ENCODE measurements around the gene PCNX1. TPM values are rescaled to one million over a fixed set of nuclear protein-coding genes. Genes with fewer than 3 reads are reported as not detected.

Gene PCNX1
- total RNA-seq, 1 donor from 2014 or later: 56.4 TPM

DNA sequence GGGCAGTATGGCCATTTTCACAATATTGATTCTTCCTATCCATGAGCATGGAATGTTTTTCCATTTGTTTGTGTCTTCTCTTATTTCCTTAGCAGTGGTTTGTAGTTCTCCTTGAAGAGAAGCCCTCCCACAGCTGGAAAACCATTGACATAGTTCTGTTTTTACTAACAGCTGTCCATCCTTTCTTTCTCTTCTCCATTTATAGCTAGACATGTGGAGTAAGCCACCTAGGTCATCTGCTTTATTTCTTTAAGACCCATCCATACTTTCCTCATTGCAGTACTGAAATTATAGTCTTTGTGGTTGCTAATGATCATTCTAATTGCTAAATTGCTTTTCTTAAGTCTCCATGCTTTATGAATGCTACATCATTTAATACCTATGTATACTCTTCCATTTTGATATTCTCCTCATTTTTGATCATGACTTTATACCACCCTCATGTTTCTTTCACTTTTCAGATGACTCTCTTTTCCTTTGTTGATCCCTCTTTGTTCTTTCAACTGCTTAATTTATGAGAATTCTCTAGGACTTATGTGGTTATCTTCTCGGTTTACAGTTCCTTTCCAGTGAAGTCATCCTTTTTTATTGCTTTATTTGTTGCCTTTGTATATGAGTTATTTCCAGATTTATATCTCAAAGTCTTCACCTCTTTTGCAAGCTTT lies 114.2 kb downstream of the PCNX1 start:
- no peaks in the 10 kb centered on the region for H3K4me1 Mint-ChIP-seq (ENCODE audit: low read depth)
- no peak overlapping the region for H3K4me3 Mint-ChIP-seq (ENCODE audit: low read depth)
- peaks cover 5% of the 10 kb centered on the region for H3K9me3 Mint-ChIP-seq (ENCODE audit: low read depth)
- no peak for DNase-seq (ENCODE audit: low spot score, unreplicated experiment)
- H3K36me3 Mint-ChIP-seq (ENCODE audit: insufficient read depth): peaks cover 34% of the 10 kb centered on the region
- no peaks in the 10 kb centered on the region for H3K27me3 Mint-ChIP-seq
- TF ChIP-seq, protein P1, sequence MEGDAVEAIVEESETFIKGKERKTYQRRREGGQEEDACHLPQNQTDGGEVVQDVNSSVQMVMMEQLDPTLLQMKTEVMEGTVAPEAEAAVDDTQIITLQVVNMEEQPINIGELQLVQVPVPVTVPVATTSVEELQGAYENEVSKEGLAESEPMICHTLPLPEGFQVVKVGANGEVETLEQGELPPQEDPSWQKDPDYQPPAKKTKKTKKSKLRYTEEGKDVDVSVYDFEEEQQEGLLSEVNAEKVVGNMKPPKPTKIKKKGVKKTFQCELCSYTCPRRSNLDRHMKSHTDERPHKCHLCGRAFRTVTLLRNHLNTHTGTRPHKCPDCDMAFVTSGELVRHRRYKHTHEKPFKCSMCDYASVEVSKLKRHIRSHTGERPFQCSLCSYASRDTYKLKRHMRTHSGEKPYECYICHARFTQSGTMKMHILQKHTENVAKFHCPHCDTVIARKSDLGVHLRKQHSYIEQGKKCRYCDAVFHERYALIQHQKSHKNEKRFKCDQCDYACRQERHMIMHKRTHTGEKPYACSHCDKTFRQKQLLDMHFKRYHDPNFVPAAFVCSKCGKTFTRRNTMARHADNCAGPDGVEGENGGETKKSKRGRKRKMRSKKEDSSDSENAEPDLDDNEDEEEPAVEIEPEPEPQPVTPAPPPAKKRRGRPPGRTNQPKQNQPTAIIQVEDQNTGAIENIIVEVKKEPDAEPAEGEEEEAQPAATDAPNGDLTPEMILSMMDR (IDR thresholded peaks at IDR 0.05; ENCODE audit: unreplicated experiment): no peak
- H3K27ac Mint-ChIP-seq: no peak overlapping the region

DNA sequence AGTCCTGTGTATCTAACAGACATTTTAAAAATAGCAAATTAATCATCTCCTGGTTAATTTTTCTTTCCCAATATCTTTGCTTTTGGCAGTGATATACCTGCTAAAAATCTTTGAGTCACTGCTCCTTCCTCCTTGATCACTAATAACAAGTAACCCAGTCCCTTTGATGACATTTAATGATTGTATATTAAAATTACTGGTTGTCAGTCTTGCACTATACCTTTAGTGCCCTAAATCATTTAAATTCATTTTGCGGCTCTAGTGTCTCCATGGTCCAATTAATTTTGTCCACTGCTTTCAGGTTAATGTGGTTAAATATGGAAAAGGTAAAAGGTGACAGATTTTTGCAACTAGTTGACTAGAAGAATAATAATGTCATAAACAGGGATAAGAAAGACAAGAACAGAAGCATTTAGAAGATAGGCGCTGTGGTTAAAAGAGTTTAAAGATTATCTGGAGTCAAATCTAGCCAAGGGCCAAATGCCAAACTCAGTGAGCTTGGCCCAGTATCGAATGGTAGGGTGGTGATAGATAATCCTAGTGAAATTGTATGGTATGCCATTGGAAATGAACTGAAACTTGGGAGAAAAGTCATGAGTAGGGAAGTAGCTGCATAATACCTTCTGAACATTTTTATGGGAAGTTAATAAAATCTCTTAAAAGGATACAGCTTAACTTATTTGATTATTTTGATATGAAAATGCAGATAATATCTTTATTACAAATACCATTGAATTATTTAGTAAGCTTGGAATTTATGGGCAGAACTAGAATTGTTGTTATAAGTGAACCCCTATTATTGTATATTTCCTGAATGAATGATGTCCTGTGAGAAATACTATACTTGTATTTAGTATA lies 115.0 kb downstream of the PCNX1 start:
- Mint-ChIP-seq H3K9me3 (ENCODE audit: low read depth) (peaks cover 5% of the 10 kb centered on the region), H3K27ac (no peak overlapping the region), H3K27me3 (no peaks in the 10 kb centered on the region), H3K36me3 (ENCODE audit: insufficient read depth) (peaks cover 31% of the 10 kb centered on the region), H3K4me3 (ENCODE audit: low read depth) (no peak overlapping the region), H3K4me1 (ENCODE audit: low read depth) (no peaks in the 10 kb centered on the region)
- DNase-seq (ENCODE audit: low spot score, unreplicated experiment): no peak
- TF ChIP-seq, protein P1 (IDR thresholded peaks at IDR 0.05; ENCODE audit: unreplicated experiment): no peak

DNA sequence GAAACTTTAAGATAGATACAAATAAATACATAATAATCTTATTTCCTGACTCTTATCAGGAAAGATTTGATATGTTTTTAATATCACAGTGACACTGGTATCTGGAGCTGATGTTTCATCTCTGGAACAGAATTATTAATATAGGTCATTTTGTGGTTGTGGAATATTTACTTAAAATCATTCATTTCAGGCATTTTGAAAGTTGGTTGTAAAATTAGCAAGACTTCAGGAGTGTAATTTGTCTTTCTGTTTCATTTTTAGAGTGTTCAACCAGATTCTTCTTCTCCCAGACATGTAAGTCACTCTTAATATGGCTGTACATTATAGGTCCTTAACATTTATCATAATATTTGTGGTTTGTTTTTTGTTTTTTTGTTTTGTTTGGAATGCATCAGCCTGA lies 115.7 kb downstream of the PCNX1 start:
- peaks cover 5% of the 10 kb centered on the region for H3K9me3 Mint-ChIP-seq (ENCODE audit: low read depth)
- TF ChIP-seq, protein P1 (IDR thresholded peaks at IDR 0.05; ENCODE audit: unreplicated experiment): no peak
- no peaks in the 10 kb centered on the region for H3K4me1 Mint-ChIP-seq (ENCODE audit: low read depth)
- no peak overlapping the region for H3K4me3 Mint-ChIP-seq (ENCODE audit: low read depth)
- DNase-seq (ENCODE audit: low spot score, unreplicated experiment): no peak
- H3K36me3 Mint-ChIP-seq (ENCODE audit: insufficient read depth): peaks cover 31% of the 10 kb centered on the region
- H3K27ac Mint-ChIP-seq: no peak overlapping the region
- H3K27me3 Mint-ChIP-seq: no peaks in the 10 kb centered on the region

DNA sequence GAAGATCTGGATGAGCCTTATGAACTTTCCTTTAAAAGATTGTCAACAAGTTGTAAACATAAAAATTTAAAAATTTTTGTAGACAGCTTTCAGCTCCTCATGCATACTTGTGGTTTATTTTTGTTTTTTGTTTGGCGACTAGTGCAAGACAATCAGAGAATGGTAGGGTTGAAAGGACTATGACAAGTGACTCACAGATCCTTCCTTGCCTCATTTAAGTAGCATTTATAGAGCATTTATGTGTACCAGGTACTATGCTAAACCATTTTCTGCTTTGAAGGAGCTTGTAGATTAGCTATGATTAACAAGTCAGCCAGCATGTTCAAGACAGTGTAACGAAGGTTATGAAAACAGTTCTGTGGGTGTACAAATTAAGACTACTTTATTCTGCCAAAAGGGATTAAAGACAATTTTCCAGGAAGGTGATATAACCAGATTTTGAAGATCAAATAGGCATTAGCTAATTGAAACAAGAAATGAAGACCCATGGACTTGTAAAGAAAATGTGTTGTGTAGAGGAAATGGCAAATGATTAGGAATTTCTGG lies 122.0 kb downstream of the PCNX1 start:
- Mint-ChIP-seq H3K4me1 (ENCODE audit: low read depth) (peaks cover 2% of the 10 kb centered on the region), H3K27me3 (no peaks in the 10 kb centered on the region), H3K9me3 (ENCODE audit: low read depth) (no peaks in the 10 kb centered on the region), H3K36me3 (ENCODE audit: insufficient read depth) (peaks cover 9% of the 10 kb centered on the region), H3K4me3 (ENCODE audit: low read depth) (no peak overlapping the region), H3K27ac (no peak overlapping the region)
- DNase-seq (ENCODE audit: low spot score, unreplicated experiment): no peak
- TF ChIP-seq, protein P1 (IDR thresholded peaks at IDR 0.05; ENCODE audit: unreplicated experiment): no peak

DNA sequence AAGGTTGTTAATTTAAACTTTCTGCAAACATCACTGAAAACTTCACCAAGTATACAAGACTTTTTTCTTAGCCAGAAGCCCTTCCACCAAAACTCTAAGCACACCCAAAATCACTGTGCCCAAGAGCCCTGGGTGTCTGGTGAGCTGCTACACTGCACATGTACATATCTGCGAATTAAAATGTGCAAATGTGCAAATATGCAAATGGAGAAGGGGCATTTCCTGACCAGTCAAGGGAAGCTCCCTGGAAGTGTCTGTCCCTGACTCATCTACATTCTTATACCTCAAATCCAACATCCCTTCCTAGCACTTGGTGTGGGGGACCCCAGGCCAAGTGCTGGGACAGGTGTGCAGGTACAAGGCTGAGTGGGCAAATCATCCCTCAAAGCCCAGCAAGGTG lies 123.7 kb downstream of the PCNX1 start:
- H3K4me3 Mint-ChIP-seq (ENCODE audit: low read depth): no peak overlapping the region
- no peak for DNase-seq (ENCODE audit: low spot score, unreplicated experiment)
- H3K9me3 Mint-ChIP-seq (ENCODE audit: low read depth): no peaks in the 10 kb centered on the region
- no peaks in the 10 kb centered on the region for H3K27me3 Mint-ChIP-seq
- peaks cover 18% of the 10 kb centered on the region for H3K36me3 Mint-ChIP-seq (ENCODE audit: insufficient read depth)
- H3K27ac Mint-ChIP-seq: no peak overlapping the region
- H3K4me1 Mint-ChIP-seq (ENCODE audit: low read depth): peaks cover 2% of the 10 kb centered on the region
- TF ChIP-seq, protein P1 (IDR thresholded peaks at IDR 0.05; ENCODE audit: unreplicated experiment): no peak

Data from progenitor cell of endocrine pancreas (in vitro differentiated cells).